Measurements from ENCODE around the gene FAM185A.
"Not testable (repeated sequence)": the region's sequence is repeated elsewhere in the genome, so short reads cannot be mapped to it uniquely, and the experiment has no call there.

Gene FAM185A

GRCh38 chr7:102778663-102779062 lies 29.9 kb downstream of the FAM185A start:
- DNase-seq (ENCODE audit: low read depth in 2 of 2) = not testable (repeated sequence)

GRCh38 chr7:102780926-102781325 lies 32.1 kb downstream of the FAM185A start:
- DNase-seq (ENCODE audit: low read depth in 2 of 2) = not testable (repeated sequence)

- DNase-seq (ENCODE audit: low read depth in 2 of 2) = not testable (repeated sequence)
These were observed 40.0 kb downstream of the FAM185A start for GRCh38 chr7:102788770-102789169.

GRCh38 chr7:102790364-102791100 lies 41.7 kb downstream of the FAM185A start:
- DNase-seq (ENCODE audit: low read depth in 2 of 2) = not testable (repeated sequence)

GRCh38 chr7:102791367-102791766 lies 42.6 kb downstream of the FAM185A start:
- not testable (repeated sequence) for DNase-seq (ENCODE audit: low read depth in 2 of 2)

GRCh38 chr7:102791831-102792230 lies 43.0 kb downstream of the FAM185A start:
- DNase-seq (ENCODE audit: low read depth in 2 of 2) = not testable (repeated sequence)

GRCh38 chr7:102794567-102794966 lies 45.8 kb downstream of the FAM185A start:
- DNase-seq (ENCODE audit: low read depth in 2 of 2) = not testable (repeated sequence)

GRCh38 chr7:102795987-102796595 lies 47.3 kb downstream of the FAM185A start:
- not testable (repeated sequence) for DNase-seq (ENCODE audit: low read depth in 2 of 2)

- DNase-seq (ENCODE audit: low read depth in 2 of 2) = no peak
These were observed 57.8 kb downstream of the FAM185A start for GRCh38 chr7:102806613-102807012.

GRCh38 chr7:102810916-102811315 lies 62.1 kb downstream of the FAM185A start:
- no peak for DNase-seq (ENCODE audit: low read depth in 2 of 2)

GRCh38 chr7:102811942-102812678 lies 63.3 kb downstream of the FAM185A start:
- no peak for DNase-seq (ENCODE audit: low read depth in 2 of 2)

- DNase-seq (ENCODE audit: low read depth in 2 of 2) = no peak
These were observed 64.6 kb downstream of the FAM185A start for GRCh38 chr7:102813191-102814024.

GRCh38 chr7:102814025-102814471 lies 65.2 kb downstream of the FAM185A start:
- DNase-seq (ENCODE audit: low read depth in 2 of 2) = no peak

- no peak for DNase-seq (ENCODE audit: low read depth in 2 of 2)
These were observed 69.1 kb downstream of the FAM185A start for GRCh38 chr7:102817616-102818573.

GRCh38 chr7:102819151-102819550 lies 70.4 kb downstream of the FAM185A start:
- DNase-seq (ENCODE audit: low read depth in 2 of 2) = no peak

GRCh38 chr7:102821994-102822747 lies 73.4 kb downstream of the FAM185A start:
- DNase-seq (ENCODE audit: low read depth in 2 of 2) = no peak

- DNase-seq (ENCODE audit: low read depth in 2 of 2) = no peak
These were observed 74.8 kb downstream of the FAM185A start for GRCh38 chr7:102823390-102824119.

- DNase-seq (ENCODE audit: low read depth in 2 of 2) = no peak
These were observed 79.5 kb downstream of the FAM185A start for GRCh38 chr7:102828286-102828685.

GRCh38 chr7:102829075-102829474 lies 80.3 kb downstream of the FAM185A start:
- DNase-seq (ENCODE audit: low read depth in 2 of 2) = no peak

Data from stimulated activated CD8-positive, alpha-beta memory T cell treated with anti-CD3 and anti-CD28 coated beads, Interleukin-7, amount 100 ng/mL, for 1 hour (primary cell).